ENCODE data around the gene MTG2. TPM values are rescaled to one million over a fixed set of nuclear protein-coding genes. Genes with fewer than 3 reads are reported as not detected.

Gene MTG2
- polyA plus RNA-seq, 1 donor from 2014 or later = 36.1 TPM

GRCh38 chr20:62190639-62191411 lies 8.0 kb downstream of the MTG2 start:
- Histone ChIP-seq H3K36me3 (ENCODE audit: insufficient read depth, low read length) (no peaks in the 10 kb centered on the region), H3K9me3 (ENCODE audit: low read length) (no peaks in the 10 kb centered on the region), H3F3A (ENCODE audit: insufficient read depth, low read length, poor library complexity, severe bottlenecking) (no peaks in the 10 kb centered on the region), H3K4me3 (ENCODE audit: low read length) (no peak overlapping the region), H3K4me2 (ENCODE audit: low read length) (no peak overlapping the region), H3K9ac (ENCODE audit: low read length) (no peak overlapping the region), H4K20me1 (ENCODE audit: insufficient read depth) (no peaks in the 10 kb centered on the region), H3K27ac (ENCODE audit: low read length) (no peak overlapping the region), H2AFZ (ENCODE audit: low read depth, low read length) (no peak overlapping the region), H3K27me3 (ENCODE audit: insufficient read depth, low read depth, low read length) (no peaks in the 10 kb centered on the region), H3K79me2 (replicated peaks; ENCODE audit: insufficient read depth, low read length) (peaks cover 9% of the 10 kb centered on the region), H3K9me2 (ENCODE audit: insufficient read depth, low read length) (no peaks in the 10 kb centered on the region)
- TF ChIP-seq CTCF (IDR thresholded peaks at IDR 0.05; ENCODE audit: poor library complexity, severe bottlenecking) = no peak
- no peak for TF ChIP-seq TAF1 (IDR thresholded peaks at IDR 0.05; ENCODE audit: low read depth)

- H3F3A ChIP-seq (ENCODE audit: insufficient read depth, low read length, poor library complexity, severe bottlenecking) = no peaks in the 10 kb centered on the region
- H3K9me2 ChIP-seq (ENCODE audit: insufficient read depth, low read length) = no peaks in the 10 kb centered on the region
- H3K4me3 ChIP-seq (ENCODE audit: low read length) = no peak overlapping the region
- no peaks in the 10 kb centered on the region for H3K9me3 ChIP-seq (ENCODE audit: low read length)
- H3K79me2 ChIP-seq (replicated peaks; ENCODE audit: insufficient read depth, low read length) = peaks cover 8% of the 10 kb centered on the region
- no peaks in the 10 kb centered on the region for H3K36me3 ChIP-seq (ENCODE audit: insufficient read depth, low read length)
- no peak overlapping the region for H3K9ac ChIP-seq (ENCODE audit: low read length)
- TF ChIP-seq TAF1 (IDR thresholded peaks at IDR 0.05; ENCODE audit: low read depth) = no peak
- TF ChIP-seq EZH2 (IDR thresholded peaks at IDR 0.05; ENCODE audit: borderline replicate concordance, insufficient read depth, low read length, poor library complexity, severe bottlenecking) = no peak
- TF ChIP-seq RAD21 (conservative IDR thresholded peaks at IDR 0.05) = no peak
- TF ChIP-seq EP300 (conservative IDR thresholded peaks at IDR 0.05; ENCODE audit: poor library complexity, severe bottlenecking) = no peak
- no peak for TF ChIP-seq MXI1 (conservative IDR thresholded peaks at IDR 0.05; ENCODE audit: poor library complexity, severe bottlenecking)
- no peak for TF ChIP-seq SMC3 (conservative IDR thresholded peaks at IDR 0.05; ENCODE audit: poor library complexity)
- no peak for TF ChIP-seq REST (IDR thresholded peaks at IDR 0.05; ENCODE audit: borderline replicate concordance)
- TF ChIP-seq CTCF (IDR thresholded peaks at IDR 0.05; ENCODE audit: poor library complexity, severe bottlenecking) = no peak
- TF ChIP-seq POLR2AphosphoS5 (IDR thresholded peaks at IDR 0.05) = no peak
- no peak overlapping the region for H3K27ac ChIP-seq (ENCODE audit: low read length)
- H3K4me2 ChIP-seq (ENCODE audit: low read length) = no peak overlapping the region
- H2AFZ ChIP-seq (ENCODE audit: low read depth, low read length) = no peak overlapping the region
- H3K27me3 ChIP-seq (ENCODE audit: insufficient read depth, low read depth, low read length) = no peaks in the 10 kb centered on the region
- no peaks in the 10 kb centered on the region for H4K20me1 ChIP-seq (ENCODE audit: insufficient read depth)
Observed at GRCh38 chr20:62191781-62192559, 9.1 kb downstream of the MTG2 start.

Data from neural cell (in vitro differentiated cells).